GM19372 (cell line): ENCODE data around the gene ADD1.
"Not testable (repeated sequence)": the region's sequence is repeated elsewhere in the genome, so short reads cannot be mapped to it uniquely, and the experiment has no call there.

Experiments used
- ATAC-seq: cut with Tn5 transposase; IDR thresholded peaks from one replicate; pipeline ENCODE4 v1.9.1; 2021; ENCODE audit warnings: mild to moderate bottlenecking, low read depth, moderate library complexity; ENCODE audit not compliant: unreplicated experiment

The ADD1 gene

DNA sequence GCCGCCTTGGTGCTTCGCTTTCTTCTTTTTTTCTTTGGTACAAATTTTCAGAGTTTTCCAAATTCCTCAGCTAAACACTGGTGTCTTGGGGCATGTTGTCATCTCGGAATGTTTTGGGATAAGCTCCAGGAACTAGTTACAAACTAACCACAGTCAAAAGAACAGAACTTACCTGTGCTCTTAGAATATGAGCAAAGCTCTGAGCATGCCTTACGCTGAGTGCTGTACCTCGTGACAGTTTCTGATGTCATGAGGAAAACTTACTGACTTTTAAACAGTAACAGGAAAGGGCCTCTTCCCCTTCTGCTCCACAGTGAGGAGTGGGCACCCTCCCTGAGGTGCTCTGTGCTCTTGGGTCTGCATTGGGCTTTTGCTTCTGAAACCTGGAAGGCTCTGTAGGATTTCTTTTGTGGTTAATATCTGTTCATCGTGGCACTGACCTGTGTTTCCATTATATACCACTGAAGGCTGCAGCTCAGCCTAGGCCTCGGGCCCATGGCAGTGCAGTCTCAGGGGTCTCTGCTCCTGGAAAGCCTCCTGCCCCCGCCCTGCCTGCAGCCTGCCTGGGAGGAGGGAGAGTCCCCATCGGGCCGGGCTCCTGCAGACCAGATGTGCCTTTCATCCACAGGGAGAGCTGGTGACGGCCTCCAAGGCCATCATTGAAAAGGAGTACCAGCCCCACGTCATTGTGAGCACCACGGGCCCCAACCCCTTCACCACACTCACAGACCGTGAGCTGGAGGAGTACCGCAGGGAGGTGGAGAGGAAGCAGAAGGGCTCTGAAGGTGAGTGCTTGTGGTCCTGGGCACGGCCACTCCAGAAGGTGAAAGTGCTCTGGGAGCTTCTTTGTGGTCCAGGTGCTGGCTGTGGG lies 70.8 kb downstream of the ADD1 start:
- no peak for ATAC-seq

DNA sequence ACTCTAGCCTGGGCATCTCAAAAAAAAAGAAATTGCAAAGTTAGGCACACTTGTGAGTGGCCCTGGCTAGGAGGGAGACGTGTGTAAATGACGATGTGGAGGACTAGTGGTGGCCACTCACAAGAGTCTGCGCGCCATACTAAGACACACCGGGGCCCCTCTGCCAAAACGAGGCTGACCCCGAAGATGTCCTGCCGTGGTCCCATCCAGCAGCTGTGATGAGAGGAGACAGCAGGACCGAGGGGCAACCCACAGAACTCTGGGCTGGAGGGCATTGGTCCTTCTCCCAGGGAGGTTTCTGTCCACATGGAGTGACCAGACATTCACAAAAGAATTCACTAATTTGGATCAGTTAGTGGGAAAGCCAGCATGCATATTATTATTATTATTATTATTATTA lies 72.1 kb downstream of the ADD1 start:
- ATAC-seq = no peak

DNA sequence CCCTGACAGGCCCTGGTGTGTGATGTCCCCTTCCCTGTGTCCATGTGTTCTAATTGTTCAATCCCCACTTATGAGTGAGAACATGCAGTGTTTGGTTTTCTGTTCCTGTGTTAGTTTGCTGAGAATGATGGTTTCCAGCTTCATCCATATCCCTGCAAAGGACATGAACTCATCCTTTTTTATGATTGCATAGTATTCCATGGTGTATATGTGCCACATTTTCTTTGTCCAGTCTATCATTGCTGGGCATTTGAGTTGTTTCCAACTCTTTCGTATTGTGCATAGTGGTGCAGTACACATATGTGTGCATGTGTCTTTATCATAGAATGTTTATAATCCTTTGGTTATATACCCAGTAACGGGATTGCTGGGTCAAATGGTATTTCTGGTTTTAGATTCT lies 73.1 kb downstream of the ADD1 start:
- not testable (repeated sequence) for ATAC-seq

DNA sequence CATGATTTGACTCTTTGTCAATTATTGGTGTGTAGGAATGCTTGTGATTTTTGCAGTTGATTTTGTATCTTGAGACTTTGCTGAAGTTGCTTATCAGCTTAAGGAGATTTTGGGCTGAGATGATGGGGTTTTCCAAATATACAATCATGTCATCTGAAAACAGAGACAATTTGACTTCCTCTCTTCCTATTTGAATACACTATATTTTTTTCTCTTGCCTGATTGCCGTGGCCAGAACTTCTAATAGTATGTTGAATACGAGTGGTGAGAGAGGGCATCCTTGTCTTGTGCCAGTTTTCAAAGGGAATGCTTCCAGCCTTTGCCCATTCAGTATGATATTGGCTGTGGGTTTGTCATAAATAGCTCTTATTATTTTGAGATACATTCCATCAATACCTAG lies 74.7 kb downstream of the ADD1 start:
- not testable (repeated sequence) for ATAC-seq

DNA sequence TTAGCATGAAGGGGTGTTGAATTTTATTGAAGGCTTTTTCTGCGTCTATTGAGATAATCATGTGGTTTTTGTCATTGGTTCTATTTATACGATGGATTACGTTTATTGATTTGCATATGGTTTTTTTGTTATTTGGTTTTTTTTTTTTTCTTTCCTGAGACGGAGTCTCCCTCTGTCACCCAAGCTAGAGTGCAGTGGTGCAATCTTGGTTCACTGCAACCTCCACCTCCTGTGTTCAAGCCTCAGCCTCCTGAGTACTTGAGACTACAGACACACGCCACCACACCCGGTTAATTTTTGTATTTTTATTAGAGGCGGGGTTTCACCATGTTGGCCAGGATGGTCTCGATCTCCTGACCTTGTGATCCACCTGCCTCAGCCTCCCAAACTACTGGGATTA lies 75.1 kb downstream of the ADD1 start:
- ATAC-seq = not testable (repeated sequence)

DNA sequence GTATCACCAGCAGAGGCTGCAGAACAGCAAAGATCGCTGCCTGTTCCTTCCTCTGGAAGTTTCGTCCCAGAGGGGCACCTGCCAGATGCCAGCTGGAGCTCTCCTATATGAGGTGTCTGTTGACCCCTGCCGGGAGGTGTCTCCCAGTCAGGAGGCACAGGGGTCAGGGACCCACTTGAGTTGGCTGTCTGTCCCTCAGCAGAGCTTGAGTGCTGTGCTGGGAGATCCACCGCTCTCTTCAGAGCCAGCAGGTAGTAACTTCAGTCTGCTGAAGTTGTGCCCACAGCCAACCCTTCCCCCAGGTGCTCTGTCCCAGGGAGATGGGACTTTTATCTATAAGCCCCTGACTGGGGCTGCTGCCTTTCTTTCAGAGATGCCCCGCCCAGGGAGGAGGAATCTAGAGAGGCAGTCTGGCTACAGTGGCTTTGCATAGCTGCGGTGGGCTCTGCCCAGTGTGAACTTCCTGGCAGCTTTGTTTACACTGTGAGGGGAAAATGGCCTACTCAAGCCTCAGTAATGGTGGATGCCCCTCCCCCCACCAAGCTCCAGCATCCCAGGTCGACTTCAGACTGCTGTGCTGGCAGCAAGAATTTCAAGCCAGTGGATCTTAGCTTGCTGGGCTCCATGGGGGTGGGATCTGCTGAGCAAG lies 78.9 kb downstream of the ADD1 start:
- ATAC-seq = not testable (repeated sequence)

DNA sequence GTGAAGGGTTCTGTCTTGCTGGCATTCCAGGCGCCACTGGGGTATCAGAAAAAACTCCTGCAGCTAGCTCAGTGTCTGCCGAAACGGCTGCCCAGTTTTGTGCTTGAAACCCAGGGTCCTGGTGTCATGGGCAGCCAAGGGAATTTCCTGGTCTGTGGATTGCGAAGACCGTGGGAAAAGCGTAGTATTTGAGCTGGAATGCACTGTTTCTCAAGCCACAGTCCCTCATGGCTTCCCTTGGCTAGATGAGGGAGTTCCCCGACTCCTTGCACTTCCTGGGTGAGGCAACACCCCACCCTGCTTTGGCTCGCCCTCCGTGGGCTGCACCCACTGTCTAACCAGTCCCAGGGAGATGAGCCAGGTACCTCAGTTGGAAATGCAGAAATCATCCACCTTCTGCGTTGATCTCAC lies 79.5 kb downstream of the ADD1 start:
- no peak for ATAC-seq

DNA sequence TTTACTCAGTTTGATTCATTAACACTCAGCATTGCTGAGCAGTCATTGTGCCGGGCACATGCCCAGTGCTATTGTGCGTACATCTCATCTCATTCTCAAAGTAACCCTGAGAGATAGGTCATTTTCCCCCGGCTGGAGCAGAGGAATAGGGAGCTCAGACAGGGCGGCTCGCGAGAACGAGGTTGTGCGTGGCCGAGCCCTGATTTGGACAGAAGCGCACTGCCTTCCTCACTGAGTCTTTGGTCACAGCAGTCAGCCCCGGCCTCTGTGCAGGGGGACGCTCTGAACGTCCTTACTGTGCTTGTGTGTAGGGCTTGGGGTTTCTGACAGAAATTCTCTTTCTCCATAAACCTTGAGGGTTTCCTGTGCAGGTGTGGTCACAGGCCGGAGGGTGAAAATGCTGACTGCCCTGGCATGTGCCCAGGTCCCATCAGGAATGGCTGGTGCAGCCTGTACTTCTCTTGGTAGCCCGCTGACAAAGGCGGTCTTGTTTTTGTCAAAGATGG lies 80.1 kb downstream of the ADD1 start:
- no peak for ATAC-seq

DNA sequence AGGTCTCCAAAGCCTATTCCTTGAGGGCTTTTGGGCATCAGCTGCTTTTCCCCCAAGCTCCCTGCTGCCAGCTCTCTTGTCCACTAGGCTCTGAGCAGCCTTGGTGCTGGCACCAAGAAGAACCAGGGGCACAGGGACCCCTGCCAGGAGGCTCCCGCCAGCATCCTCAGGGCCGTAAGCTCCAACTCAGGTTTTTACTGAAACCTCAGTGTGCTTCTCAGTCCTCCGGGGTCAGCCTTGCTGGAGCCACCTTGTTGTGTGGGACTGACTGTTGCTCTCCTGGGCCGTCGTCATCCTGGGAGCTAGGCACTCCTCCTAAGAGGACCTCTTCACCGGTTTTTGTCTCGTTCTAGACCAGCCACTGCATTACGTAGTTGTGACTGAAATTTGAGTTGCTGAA lies 80.6 kb downstream of the ADD1 start:
- no peak for ATAC-seq

DNA sequence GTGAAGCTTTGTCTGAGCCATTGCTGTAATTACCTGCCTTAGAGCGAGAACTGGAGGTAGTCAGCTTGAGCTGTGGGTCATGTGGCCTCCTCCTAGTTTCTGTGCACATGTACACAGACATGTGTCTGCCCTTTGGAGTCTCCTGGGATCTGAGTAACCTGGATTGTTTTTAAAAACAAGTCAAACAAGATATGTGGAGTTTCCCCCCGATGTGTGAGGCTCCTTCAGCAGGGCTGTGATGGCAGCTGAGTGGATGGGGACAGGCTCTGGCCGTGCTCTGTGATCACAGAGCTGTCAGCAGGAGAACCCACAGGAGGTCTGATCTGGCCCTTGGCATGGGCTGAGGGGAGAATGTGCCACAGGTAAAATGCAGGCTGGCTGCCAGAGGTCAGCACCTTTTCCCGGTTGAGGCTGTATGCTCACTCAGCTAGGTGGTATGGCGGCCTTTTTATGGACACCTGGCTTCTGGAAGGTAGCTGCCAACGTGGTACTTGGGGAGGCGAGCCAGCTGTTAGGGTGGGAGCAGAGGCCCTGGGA lies 81.2 kb downstream of the ADD1 start:
- no peak for ATAC-seq

DNA sequence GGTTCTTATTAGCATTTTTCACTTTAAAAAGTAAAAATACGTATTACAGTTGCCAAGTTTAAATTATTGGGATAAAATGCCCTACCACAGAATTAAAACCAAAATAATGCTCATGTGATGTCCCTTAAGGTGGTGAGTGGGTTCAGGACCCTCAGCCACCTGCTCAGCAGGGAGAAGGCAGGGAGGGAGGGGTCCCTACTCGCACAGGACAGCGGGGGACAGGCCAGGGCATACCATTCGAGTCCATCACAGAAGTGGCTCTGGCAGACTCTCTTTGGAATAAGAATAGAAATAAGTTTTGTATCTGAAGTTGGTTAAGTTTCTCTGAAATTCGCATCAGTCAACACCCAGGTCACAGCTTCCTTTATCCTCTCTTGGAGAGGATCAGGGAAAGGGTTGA lies 81.9 kb downstream of the ADD1 start:
- no peak for ATAC-seq

DNA sequence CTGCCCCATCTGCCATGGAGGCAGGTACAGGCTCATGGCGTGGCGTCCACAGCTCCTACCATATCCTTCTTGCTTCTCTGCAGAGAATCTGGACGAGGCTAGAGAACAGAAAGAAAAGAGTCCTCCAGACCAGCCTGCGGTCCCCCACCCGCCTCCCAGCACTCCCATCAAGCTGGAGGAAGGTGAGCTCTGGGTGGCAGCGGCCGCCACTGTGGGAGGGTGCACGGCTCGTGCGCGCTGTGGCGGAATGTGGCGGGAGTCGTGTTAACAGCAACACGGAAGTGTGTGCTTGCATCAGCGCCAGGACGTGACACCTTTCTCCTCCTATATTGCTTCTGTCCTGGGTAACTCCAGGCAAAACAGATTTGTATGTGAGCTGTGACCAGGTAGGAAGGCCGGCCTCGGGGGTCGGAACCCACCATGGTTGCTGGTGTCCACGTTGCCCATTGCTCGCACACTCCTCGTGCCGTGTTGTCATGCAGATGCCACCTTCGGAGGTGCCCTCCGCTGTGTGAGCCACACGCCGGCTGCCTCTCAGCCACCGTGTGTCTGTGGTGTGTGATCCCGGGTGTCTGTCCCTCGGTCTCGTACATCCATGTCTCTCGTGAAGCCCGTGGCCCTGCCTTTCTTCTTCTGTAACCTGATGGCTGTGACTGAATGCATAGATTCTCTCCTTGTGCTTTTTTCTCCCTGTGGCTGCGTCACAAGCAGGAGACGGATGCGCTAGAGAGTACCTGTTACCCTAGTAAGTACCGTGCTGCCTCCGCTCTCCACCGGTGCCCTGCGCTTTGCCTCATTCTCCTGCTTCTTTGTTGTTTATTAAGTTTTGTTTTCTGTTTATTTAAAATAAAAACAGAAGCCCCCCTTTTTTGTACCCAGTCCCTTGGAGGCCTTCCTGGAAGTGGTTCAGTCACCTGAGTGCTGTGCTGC lies 82.6 kb downstream of the ADD1 start:
- no peak for ATAC-seq

DNA sequence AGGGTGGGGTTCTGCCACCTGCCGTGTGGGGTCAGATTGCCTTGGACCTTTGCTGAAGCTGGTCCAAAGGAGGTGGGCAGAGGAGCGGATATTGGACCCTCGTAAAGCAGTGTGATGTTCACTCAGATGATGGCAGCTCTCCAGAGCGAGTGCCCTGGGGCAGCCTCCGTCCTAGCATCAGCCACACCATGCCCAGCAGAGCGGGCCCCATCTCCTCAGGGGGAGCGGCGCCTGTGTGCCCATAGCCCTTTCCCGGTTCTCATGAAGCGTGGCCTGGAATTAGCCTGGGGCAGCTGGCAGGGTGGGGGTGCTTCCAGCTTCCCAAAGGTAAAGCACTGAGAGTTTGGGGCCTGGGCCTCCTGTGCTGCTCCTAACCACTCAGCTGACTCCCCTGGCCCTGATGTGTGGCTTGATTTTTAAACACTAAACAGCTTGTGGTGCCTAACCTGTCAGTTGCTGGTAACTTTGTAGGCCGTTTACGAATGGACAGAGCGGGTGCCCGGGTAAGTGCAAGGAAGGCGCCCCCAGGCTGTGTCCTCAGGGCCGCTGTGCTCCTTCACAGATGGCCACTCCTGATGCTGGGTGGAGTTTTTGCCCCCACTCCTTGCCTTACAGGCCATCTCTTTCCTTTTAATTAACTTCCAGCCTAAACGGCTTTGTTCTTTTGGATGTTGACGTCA lies 83.5 kb downstream of the ADD1 start:
- no peak for ATAC-seq

DNA sequence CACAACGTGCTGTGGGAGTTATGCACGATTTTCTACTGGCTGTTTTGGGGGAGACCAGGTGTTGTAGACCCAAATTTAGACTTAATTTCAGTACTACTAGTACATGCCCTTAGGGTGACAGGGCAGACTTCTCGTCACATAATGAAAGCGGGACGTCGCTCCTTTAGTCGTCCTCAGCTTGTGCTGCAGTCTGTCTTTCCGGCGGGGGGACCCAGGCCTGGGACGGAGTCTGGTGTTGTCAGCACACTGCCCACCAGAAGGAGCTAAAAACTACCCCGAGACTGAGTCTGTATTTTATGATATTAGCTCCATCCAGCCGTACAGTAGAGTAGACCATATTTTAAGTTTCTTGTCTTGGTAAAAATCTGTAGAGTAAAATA lies 84.0 kb downstream of the ADD1 start:
- no peak for ATAC-seq

DNA sequence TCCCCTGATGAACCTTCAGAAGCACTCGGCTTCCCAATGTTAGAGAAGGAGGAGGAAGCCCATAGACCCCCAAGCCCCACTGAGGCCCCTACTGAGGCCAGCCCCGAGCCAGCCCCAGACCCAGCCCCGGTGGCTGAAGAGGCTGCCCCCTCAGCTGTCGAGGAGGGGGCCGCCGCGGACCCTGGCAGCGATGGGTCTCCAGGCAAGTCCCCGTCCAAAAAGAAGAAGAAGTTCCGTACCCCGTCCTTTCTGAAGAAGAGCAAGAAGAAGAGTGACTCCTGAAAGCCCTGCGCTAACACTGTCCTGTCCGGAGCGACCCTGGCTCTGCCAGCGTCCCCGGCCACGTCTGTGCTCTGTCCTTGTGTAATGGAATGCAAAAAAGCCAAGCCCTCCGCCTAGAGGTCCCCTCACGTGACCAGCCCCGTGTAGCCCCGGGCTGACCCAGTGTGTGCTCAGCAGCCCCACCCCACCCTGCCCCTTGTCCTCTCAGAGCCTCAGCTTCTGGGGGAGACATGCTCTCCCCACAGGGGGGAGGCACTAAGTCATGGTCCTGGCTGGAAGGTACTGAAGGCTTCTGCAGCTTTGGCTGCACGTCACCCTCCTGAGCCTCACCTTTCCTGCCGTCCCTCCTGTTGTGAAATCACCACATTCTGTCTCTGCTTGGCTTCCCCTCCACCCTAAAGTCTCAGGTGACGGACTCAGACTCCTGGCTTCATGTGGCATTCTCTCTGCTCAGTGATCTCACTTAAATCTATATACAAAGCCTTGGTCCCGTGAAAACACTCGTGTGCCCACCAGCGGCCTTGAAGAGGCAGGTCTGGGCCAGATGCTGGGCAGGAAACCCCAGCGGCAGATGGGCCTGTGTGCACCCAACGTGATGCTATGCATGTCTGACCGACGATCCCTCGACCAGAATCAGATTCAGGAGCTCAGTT lies 84.9 kb downstream of the ADD1 start:
- no peak for ATAC-seq

DNA sequence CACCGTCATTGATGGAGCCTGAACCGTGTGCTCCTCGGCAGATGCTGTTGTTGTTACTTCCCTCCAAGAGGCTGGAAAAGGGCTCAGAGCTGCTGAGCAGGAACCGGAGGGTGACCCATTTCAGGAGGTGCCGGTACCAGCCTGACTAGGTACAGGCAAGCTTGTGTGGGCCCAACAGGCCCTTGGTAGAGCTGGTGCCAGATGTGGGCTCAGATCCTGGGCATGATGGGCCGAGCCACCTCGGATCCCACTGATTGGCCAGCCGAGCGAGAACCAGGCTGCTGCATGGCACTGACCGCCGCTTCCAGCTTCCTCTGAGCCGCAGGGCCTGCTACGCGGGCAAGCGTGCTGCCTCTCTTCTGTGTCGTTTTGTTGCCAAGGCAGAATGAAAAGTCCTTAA lies 85.8 kb downstream of the ADD1 start:
- no peak for ATAC-seq

DNA sequence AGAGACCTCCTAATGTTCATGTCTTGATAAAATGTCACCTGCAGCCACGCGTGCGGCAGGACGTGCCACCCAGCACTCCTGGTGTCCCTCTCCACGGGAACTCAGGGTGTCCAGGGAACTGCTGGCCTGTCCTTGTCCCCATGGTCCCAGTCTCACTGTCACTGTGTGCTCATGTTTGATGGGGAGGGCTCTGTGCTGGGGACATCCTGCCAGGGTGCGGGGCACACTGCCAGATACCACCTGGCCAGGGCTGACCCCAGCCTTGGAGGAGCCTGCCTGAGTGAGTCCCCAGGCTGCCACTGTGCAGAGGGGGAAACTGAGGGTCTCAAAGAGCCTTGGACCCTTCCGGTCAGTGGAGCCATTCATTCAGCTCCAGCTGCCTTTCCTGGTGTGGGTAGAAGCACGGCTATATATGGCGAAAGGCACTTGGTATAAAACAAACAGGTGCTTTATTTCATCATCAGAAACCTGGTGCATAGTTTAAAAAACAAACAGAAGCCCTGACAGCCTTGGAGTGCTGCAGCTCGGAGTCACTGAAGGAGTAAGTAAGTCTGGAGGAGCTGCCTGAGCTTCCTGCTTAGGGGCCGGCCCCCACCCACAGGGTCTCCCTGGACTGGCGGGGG lies 86.6 kb downstream of the ADD1 start:
- no peak for ATAC-seq

DNA sequence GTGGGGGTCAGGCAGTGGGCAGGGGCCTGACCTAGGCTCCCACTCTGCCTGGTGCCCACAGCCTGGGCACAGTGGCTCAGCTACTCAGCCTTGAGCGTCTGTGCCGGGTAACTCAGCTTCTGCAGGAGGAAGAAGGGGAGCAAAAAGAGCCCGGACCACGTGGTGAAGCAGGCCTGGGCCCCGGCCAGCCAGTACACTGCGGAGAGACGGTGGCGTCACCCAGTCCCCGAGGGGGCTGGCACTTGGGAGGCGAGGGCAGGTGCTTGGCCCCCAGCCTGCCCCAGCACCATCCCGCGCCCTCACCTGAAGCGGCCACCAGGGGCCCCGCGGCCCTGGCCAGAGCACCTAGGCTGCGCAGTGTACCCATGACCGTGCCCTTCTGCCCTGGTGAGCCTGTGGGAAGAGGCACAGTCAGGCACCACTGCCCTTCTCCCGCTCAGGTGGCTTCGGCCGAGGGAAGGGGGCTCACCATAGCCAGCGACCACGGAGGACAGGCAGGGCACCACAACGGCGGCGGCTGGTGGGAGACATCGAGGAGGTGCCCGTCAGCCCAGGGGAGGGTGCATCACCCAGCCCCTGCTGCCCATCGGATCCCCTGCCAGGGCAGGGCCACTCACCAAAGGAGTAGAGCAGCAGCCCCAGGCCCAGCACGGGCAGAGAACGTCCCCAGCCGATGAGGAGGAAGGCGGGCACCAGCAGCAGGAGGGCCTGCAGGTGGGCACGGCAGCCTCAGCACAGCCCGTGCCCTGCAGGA lies 87.3 kb downstream of the ADD1 start:
- ATAC-seq = no peak
